H1 (cell line): ENCODE data around the gene COLEC11. TPM values are rescaled to one million over a fixed set of nuclear protein-coding genes. Genes with fewer than 3 reads are reported as not detected.

Experiments
- ASH2L ChIP-seq: fragments of 200-600, 300-600 bp; sonication (generic); IDR thresholded peaks from one replicate; pipeline ENCODE4 v1.7.1; 2017; ENCODE audit warnings: low read length
- BRCA1 ChIP-seq: IDR thresholded peaks from 2 replicates; pipeline ENCODE4 v1.6.1; 2012; ENCODE audit warnings: low read depth, low read length, improper control_type of control experiment
- CBX5 ChIP-seq: fragments of 300-800, 300-1000 bp; sonication (generic); IDR thresholded peaks from 2 replicates; pipeline ENCODE4 v1.7.1; 2016; ENCODE audit warnings: antibody characterized with exemption, low read length, low read depth
- CHD2 ChIP-seq: IDR thresholded peaks from 2 replicates; pipeline ENCODE4 v1.6.1; 2012; ENCODE audit warnings: low read length, improper control_type of control experiment
- E2F6 ChIP-seq: IDR thresholded peaks from 2 replicates; pipeline ENCODE4 v1.6.1; 2012; ENCODE audit warnings: inconsistent platforms
- EP300 ChIP-seq, 2 experiments: IDR thresholded peaks; 1 replicate in 1 of 2; 2 replicates in 1 of 2; pipeline ENCODE4 v1.6.1; 2011 to 2012; ENCODE audit warnings: low read depth in 2 of 2, low read length in 2 of 2, mild to moderate bottlenecking in 2 of 2, borderline replicate concordance in 1 of 2, inconsistent platforms in 1 of 2, moderate library complexity in 1 of 2
- JUND ChIP-seq: IDR thresholded peaks from 2 replicates; pipeline ENCODE4 v1.6.1; 2011; ENCODE audit warnings: mild to moderate bottlenecking, improper control_type of control experiment, low read length
- POLR2A ChIP-seq, 2 experiments: IDR thresholded peaks; 1 replicate in 1 of 2; 2 replicates in 1 of 2; pipeline ENCODE4 v1.6.1; 2011; ENCODE audit warnings: low read depth in 2 of 2, low read length in 2 of 2, mild to moderate bottlenecking in 2 of 2; ENCODE audit errors: control extremely low read depth in 1 of 2
- RBBP5 ChIP-seq: IDR thresholded peaks from 2 replicates; pipeline ENCODE4 v1.7.1; 2012; ENCODE audit warnings: low read depth, mild to moderate bottlenecking, inconsistent platforms, low read length, moderate library complexity, borderline replicate concordance
- RXRA ChIP-seq: IDR thresholded peaks from 2 replicates; pipeline ENCODE4 v1.6.1; 2011; ENCODE audit warnings: low read depth, mild to moderate bottlenecking, low read length, moderate library complexity; ENCODE audit not compliant: insufficient read depth
- polyA plus RNA-seq, 7 experiments: library from polyadenylated mRNA; depleted of rRNA in 3 of 7; stranded (reverse) in 5 of 7; unstranded in 2 of 7; fragments of >200 nt in 5 of 7; fragments of 200-250 nt in 2 of 7; gene quantifications; 1 replicate in 5 of 7; 2 replicates in 1 of 7; 4 replicates in 1 of 7; pipeline versions ENCODE4 v1.2.1 to v1.2.3, GENCODE V29; 2011 to 2013; ENCODE audit warnings: missing spikeins in 2 of 7, mixed read lengths in 2 of 7
- total RNA-seq: library from RNA; stranded (reverse); fragmentation: NEBNext Ultra II Directional; extraction: Animal tissue kit (Norgen Biotek cat#: 25700); gene quantifications from 2 replicates; pipeline ENCODE4 v1.2.1, GENCODE V29; 2021
- TF ChIP-seq, protein P1 (sequence below): fragments of 300-600 bp; sonication (generic); IDR thresholded peaks from 2 replicates; pipeline ENCODE4 v1.7.1; 2012; ENCODE audit warnings: low read length, moderate library complexity, mild to moderate bottlenecking, inconsistent platforms; ENCODE audit not compliant: insufficient replicate concordance

The COLEC11 gene
- total and polyA plus RNA-seq, 2 of the 8 experiments (the other 6 are each of a cell fraction or from before 2014, with no cell fraction given), result 0.47 to 0.80 TPM

- TF ChIP-seq, protein P1, sequence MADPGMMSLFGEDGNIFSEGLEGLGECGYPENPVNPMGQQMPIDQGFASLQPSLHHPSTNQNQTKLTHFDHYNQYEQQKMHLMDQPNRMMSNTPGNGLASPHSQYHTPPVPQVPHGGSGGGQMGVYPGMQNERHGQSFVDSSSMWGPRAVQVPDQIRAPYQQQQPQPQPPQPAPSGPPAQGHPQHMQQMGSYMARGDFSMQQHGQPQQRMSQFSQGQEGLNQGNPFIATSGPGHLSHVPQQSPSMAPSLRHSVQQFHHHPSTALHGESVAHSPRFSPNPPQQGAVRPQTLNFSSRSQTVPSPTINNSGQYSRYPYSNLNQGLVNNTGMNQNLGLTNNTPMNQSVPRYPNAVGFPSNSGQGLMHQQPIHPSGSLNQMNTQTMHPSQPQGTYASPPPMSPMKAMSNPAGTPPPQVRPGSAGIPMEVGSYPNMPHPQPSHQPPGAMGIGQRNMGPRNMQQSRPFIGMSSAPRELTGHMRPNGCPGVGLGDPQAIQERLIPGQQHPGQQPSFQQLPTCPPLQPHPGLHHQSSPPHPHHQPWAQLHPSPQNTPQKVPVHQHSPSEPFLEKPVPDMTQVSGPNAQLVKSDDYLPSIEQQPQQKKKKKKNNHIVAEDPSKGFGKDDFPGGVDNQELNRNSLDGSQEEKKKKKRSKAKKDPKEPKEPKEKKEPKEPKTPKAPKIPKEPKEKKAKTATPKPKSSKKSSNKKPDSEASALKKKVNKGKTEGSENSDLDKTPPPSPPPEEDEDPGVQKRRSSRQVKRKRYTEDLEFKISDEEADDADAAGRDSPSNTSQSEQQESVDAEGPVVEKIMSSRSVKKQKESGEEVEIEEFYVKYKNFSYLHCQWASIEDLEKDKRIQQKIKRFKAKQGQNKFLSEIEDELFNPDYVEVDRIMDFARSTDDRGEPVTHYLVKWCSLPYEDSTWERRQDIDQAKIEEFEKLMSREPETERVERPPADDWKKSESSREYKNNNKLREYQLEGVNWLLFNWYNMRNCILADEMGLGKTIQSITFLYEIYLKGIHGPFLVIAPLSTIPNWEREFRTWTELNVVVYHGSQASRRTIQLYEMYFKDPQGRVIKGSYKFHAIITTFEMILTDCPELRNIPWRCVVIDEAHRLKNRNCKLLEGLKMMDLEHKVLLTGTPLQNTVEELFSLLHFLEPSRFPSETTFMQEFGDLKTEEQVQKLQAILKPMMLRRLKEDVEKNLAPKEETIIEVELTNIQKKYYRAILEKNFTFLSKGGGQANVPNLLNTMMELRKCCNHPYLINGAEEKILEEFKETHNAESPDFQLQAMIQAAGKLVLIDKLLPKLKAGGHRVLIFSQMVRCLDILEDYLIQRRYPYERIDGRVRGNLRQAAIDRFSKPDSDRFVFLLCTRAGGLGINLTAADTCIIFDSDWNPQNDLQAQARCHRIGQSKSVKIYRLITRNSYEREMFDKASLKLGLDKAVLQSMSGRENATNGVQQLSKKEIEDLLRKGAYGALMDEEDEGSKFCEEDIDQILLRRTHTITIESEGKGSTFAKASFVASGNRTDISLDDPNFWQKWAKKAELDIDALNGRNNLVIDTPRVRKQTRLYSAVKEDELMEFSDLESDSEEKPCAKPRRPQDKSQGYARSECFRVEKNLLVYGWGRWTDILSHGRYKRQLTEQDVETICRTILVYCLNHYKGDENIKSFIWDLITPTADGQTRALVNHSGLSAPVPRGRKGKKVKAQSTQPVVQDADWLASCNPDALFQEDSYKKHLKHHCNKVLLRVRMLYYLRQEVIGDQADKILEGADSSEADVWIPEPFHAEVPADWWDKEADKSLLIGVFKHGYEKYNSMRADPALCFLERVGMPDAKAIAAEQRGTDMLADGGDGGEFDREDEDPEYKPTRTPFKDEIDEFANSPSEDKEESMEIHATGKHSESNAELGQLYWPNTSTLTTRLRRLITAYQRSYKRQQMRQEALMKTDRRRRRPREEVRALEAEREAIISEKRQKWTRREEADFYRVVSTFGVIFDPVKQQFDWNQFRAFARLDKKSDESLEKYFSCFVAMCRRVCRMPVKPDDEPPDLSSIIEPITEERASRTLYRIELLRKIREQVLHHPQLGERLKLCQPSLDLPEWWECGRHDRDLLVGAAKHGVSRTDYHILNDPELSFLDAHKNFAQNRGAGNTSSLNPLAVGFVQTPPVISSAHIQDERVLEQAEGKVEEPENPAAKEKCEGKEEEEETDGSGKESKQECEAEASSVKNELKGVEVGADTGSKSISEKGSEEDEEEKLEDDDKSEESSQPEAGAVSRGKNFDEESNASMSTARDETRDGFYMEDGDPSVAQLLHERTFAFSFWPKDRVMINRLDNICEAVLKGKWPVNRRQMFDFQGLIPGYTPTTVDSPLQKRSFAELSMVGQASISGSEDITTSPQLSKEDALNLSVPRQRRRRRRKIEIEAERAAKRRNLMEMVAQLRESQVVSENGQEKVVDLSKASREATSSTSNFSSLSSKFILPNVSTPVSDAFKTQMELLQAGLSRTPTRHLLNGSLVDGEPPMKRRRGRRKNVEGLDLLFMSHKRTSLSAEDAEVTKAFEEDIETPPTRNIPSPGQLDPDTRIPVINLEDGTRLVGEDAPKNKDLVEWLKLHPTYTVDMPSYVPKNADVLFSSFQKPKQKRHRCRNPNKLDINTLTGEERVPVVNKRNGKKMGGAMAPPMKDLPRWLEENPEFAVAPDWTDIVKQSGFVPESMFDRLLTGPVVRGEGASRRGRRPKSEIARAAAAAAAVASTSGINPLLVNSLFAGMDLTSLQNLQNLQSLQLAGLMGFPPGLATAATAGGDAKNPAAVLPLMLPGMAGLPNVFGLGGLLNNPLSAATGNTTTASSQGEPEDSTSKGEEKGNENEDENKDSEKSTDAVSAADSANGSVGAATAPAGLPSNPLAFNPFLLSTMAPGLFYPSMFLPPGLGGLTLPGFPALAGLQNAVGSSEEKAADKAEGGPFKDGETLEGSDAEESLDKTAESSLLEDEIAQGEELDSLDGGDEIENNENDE, result no peak
- no peak for TF ChIP-seq E2F6
- TF ChIP-seq CHD2, result no peak
- no peak for TF ChIP-seq CBX5
- no peak for TF ChIP-seq POLR2A (IDR thresholded peaks at IDR 0.05; ENCODE audit: control extremely low read depth in 1 of 2, low read depth in 2 of 2, low read length in 2 of 2)
- TF ChIP-seq BRCA1, result no peak
- TF ChIP-seq ASH2L, result no peak
- TF ChIP-seq JUND, result no peak
- no peak for TF ChIP-seq RXRA
- TF ChIP-seq EP300 (IDR thresholded peaks at IDR 0.05; ENCODE audit: borderline replicate concordance in 1 of 2, low read depth in 2 of 2, low read length in 2 of 2), result no peak
- no peak for TF ChIP-seq RBBP5
These were observed 8.8 kb downstream of the COLEC11 start (continued) for GRCh38 chr2:3603536-3604206.
